ENCODE results near the gene BCLAF1.

DNA sequence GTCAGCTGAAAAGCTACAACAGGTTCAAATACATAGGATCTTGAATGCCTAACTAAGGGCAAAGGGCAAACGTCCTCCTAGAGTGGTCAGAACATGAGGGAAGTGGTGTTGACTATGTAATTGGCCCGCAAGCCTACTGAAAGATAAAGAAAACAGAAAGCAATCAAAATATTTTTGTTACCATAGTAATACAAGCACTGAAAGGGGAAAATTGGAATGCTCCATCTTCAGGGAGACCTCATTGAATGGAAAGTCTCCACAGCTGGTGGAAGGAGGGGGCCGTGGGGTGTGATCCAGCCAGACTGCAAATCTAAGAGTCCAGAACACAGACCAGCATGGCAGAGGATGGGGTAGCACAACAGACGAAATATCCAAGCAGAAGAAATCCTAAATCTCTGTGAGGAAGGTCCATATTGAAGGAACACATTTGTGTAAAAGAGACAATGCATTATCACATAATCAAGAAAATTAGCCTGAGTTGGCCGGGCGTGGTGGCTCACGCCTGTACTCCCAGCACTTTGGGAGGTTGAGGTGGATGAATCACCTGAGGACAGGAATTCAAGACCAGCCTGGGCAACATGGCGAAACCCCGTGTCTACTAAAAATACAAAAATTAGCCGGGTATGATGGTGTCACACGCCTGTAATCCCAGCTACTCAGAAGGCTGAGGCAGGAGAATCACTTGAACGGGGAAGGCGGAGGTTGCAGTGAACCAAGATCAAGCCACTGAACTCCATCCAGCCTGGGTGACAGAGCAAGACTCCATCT, 79.1 kb downstream of the BCLAF1 start:
- TF ChIP-seq CTCF (IDR thresholded peaks at IDR 0.05 in 2 of 3, conservative IDR thresholded peaks at IDR 0.05 in 1 of 3; ENCODE audit: insufficient read depth in 2 of 3, low read depth in 1 of 3, low read length in 3 of 3) (no peak), NR1H2 (CRISPR knock-in tag; IDR thresholded peaks at IDR 0.05) (no peak), SMAD3 (CRISPR knock-in tag; conservative IDR thresholded peaks at IDR 0.05) (no peak), EWSR1 (IDR thresholded peaks at IDR 0.05; ENCODE audit: borderline replicate concordance, low read depth, partially characterized antibody) (no peak), CBX5 (IDR thresholded peaks at IDR 0.05; ENCODE audit: borderline replicate concordance, low read depth) (no peak), EP300 (IDR thresholded peaks at IDR 0.05; ENCODE audit: low read length) (no peak)
